Measurements from ENCODE around the gene GTF3C5.

GTF3C5 gene

DNA sequence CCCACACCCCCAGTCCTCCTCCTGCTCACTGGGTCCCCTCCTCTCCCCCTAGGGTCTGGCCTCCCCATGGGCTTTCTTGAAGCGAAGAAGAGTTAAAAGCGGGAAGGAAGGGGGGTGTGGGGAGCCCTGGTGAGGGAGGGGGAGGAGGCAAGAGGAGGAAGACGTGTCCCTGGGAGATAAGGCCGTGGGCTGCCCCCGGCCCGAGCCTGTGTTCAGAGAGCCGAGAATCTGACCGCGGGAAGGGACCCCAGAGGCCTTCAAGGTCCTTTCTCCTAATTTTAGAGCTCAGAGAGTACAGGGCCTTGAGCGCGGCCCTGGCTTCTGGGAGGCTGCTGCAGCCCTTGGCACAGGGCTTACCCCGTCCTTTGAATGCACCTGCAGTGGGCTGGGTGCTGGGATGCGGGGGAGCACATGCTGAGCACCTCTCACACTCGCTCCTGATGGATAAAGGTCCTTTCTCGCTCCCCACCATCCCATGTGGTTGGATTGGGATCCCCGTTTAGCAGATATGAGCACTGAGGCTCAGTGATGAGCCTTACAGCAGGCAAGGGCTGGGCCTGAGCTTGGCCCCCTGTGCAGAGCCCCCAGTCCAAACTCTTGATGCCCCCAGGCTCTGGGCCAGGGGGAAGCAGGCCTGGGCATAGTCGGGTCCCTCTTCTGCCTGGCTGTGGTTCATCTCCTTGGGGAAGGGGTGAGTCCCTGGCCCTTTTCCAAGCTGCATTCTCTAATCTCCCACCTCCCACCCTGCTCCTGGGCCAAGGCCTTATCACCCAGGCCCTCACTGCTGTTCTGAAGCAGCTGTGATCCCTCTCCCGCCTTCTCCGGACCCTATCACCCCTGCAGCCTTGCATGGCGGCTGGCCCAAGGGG lies 46.4 kb upstream of the GTF3C5 start:
- Histone ChIP-seq H3K4me2 (ENCODE audit: low read length) (no peak overlapping the region), H3F3A (ENCODE audit: control insufficient read depth, insufficient read depth) (0 out of 2 replicates have a peak, but pooled peaks cover 4% of the 10 kb centered on the region), H3K36me3 (ENCODE audit: control insufficient read depth, low read length) (no peaks in the 10 kb centered on the region), H3K4me1 (ENCODE audit: control insufficient read depth, low read length) (peaks cover 19% of the 10 kb centered on the region), H3K4me3 (ENCODE audit: low read length) (no peak overlapping the region), H3K79me2 (ENCODE audit: control insufficient read depth, low read length) (no peaks in the 10 kb centered on the region), H3K27me3 (ENCODE audit: control insufficient read depth, low read length) (peaks cover 4% of the 10 kb centered on the region; the same call in 1 of the 2 replicates), H3K9me2 (replicated peaks; ENCODE audit: control insufficient read depth, low read length) (no peaks in the 10 kb centered on the region), H4K20me1 (ENCODE audit: control insufficient read depth, insufficient read depth, low read depth, low read length) (no peaks in the 10 kb centered on the region), H3K9me3 (ENCODE audit: control insufficient read depth, insufficient read depth, low read length) (no peaks in the 10 kb centered on the region), H3K27ac (ENCODE audit: low read depth, low read length) (no peak overlapping the region)
- TF ChIP-seq EZH2phosphoT487 (IDR thresholded peaks at IDR 0.05; ENCODE audit: borderline replicate concordance, low read length) (no peak), CTCF (IDR thresholded peaks at IDR 0.05; ENCODE audit: low read depth, low read length, poor library complexity, severe bottlenecking) (no peak)

GRCh38 chr9:132985071-132985350 lies 45.8 kb upstream of the GTF3C5 start:
- H3K27me3 ChIP-seq (ENCODE audit: control insufficient read depth, low read length) = no peaks in the 10 kb centered on the region
- H3K79me2 ChIP-seq (ENCODE audit: control insufficient read depth, low read length) = no peaks in the 10 kb centered on the region
- no peak for TF ChIP-seq CTCF (IDR thresholded peaks at IDR 0.05; ENCODE audit: low read depth, low read length, poor library complexity, severe bottlenecking)
- no peak overlapping the region for H3K27ac ChIP-seq (ENCODE audit: low read depth, low read length)
- H3K9me2 ChIP-seq (replicated peaks; ENCODE audit: control insufficient read depth, low read length) = no peaks in the 10 kb centered on the region
- H3K4me1 ChIP-seq (ENCODE audit: control insufficient read depth, low read length) = peaks cover 14% of the 10 kb centered on the region
- no peak overlapping the region for H3K4me2 ChIP-seq (ENCODE audit: low read length)
- peaks cover 3% of the 10 kb centered on the region; the same call in 1 of the 2 replicates for H3K36me3 ChIP-seq (ENCODE audit: control insufficient read depth, low read length)
- no peaks in the 10 kb centered on the region for H3K9me3 ChIP-seq (ENCODE audit: control insufficient read depth, insufficient read depth, low read length)
- no peak overlapping the region for H3K4me3 ChIP-seq (ENCODE audit: low read length)
- no peaks in the 10 kb centered on the region for H4K20me1 ChIP-seq (ENCODE audit: control insufficient read depth, insufficient read depth, low read depth, low read length)
- 0 out of 2 replicates have a peak, but pooled peaks cover 4% of the 10 kb centered on the region for H3F3A ChIP-seq (ENCODE audit: control insufficient read depth, insufficient read depth)

DNA sequence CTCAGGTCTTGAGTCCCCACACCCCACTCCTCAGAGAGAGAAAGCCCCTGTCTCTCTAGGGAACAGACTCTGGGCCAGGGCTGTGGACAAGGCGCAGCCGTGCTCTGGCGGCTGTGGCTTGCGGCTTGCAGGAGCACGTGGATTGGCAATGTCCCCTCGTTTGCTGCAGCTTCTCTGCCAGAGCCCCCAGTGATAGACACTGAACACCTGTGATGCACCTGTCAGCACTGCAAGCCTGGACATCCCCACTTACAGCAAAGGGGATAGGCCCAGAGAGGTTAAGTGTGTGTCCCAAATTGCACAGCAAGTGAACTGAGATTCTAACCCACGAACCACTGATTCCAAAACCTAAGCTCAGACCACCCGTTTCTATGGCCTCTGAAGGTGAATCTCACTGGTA lies 45.3 kb upstream of the GTF3C5 start:
- peaks cover 8% of the 10 kb centered on the region for H3K36me3 ChIP-seq (ENCODE audit: control insufficient read depth, low read length)
- H3K27me3 ChIP-seq (ENCODE audit: control insufficient read depth, low read length) = no peaks in the 10 kb centered on the region
- no peaks in the 10 kb centered on the region for H3F3A ChIP-seq (ENCODE audit: control insufficient read depth, insufficient read depth)
- H3K27ac ChIP-seq (ENCODE audit: low read depth, low read length) = no peak overlapping the region
- H3K4me1 ChIP-seq (ENCODE audit: control insufficient read depth, low read length) = peaks cover 13% of the 10 kb centered on the region
- H4K20me1 ChIP-seq (ENCODE audit: control insufficient read depth, insufficient read depth, low read depth, low read length) = no peaks in the 10 kb centered on the region
- no peak overlapping the region for H3K4me3 ChIP-seq (ENCODE audit: low read length)
- H3K9me3 ChIP-seq (ENCODE audit: control insufficient read depth, insufficient read depth, low read length) = no peaks in the 10 kb centered on the region
- no peaks in the 10 kb centered on the region for H3K79me2 ChIP-seq (ENCODE audit: control insufficient read depth, low read length)
- no peak for TF ChIP-seq EZH2phosphoT487 (IDR thresholded peaks at IDR 0.05; ENCODE audit: borderline replicate concordance, low read length)
- TF ChIP-seq CTCF (IDR thresholded peaks at IDR 0.05; ENCODE audit: low read depth, low read length, poor library complexity, severe bottlenecking) = no peak
- no peak overlapping the region for H3K4me2 ChIP-seq (ENCODE audit: low read length)
- no peaks in the 10 kb centered on the region for H3K9me2 ChIP-seq (replicated peaks; ENCODE audit: control insufficient read depth, low read length)

Data from DOHH2 (cell line).